Nephron progenitor cell (in vitro differentiated cells): Measurements from ENCODE around the gene TTL.

Experiments
- DNase-seq: peaks from one replicate; pipeline ENCODE4 v3.0.0; 2021
- H3K27ac Mint-ChIP-seq: 2 replicates; pipeline ENCODE4 v1.8.0; 2021; ENCODE audit warnings: mild to moderate bottlenecking, moderate library complexity, mixed read lengths
- H3K27me3 Mint-ChIP-seq: 2 replicates; pipeline ENCODE4 v1.8.0; 2021; ENCODE audit warnings: mild to moderate bottlenecking, low read depth, mixed read lengths; ENCODE audit not compliant: poor library complexity
- H3K36me3 Mint-ChIP-seq: 2 replicates; pipeline ENCODE4 v1.8.0; 2021; ENCODE audit warnings: low read depth, mixed read lengths
- H3K4me1 Mint-ChIP-seq: 2 replicates; pipeline ENCODE4 v1.8.0; 2021; ENCODE audit warnings: mixed read lengths
- H3K4me3 Mint-ChIP-seq: 2 replicates; pipeline ENCODE4 v1.8.0; 2021; ENCODE audit warnings: mild to moderate bottlenecking, moderate library complexity, mixed read lengths
- H3K9me3 Mint-ChIP-seq: 2 replicates; pipeline ENCODE4 v1.8.0; 2021; ENCODE audit warnings: mild to moderate bottlenecking, moderate library complexity, mixed read lengths
- TF ChIP-seq, protein P1 (sequence below): fragments of 200-600 bp; sonication (generic); IDR thresholded peaks from 2 replicates; pipeline ENCODE4 v1.5.0; 2021; ENCODE audit warnings: antibody characterized with exemption

Gene TTL

DNA sequence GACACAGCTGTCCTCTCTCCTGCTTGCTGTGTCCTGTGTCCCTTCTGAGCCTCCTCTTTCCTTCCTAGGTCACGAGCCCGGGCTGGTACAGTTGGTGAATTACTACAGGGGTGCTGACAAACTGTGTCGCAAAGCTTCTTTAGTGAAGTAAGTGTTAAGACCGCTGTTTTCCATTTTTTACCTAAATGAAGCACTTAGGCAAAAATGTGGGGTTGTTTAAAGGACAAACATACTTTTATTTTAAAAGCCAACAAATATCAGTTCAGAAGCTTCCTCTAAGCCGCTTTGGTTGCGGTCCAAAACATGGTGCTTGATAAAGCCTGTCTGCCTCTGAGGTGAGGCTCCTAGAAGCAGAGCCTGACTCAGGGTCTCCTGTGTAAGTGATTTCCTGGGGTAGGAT lies 3.9 kb downstream of the TTL start:
- Mint-ChIP-seq H3K4me3 (no peak overlapping the region), H3K27ac (no peak overlapping the region), H3K4me1 (peaks cover 21% of the 10 kb centered on the region), H3K36me3 (peaks cover 61% of the 10 kb centered on the region), H3K27me3 (no peaks in the 10 kb centered on the region), H3K9me3 (no peaks in the 10 kb centered on the region)
- DNase-seq: no peak
- TF ChIP-seq, protein P1, sequence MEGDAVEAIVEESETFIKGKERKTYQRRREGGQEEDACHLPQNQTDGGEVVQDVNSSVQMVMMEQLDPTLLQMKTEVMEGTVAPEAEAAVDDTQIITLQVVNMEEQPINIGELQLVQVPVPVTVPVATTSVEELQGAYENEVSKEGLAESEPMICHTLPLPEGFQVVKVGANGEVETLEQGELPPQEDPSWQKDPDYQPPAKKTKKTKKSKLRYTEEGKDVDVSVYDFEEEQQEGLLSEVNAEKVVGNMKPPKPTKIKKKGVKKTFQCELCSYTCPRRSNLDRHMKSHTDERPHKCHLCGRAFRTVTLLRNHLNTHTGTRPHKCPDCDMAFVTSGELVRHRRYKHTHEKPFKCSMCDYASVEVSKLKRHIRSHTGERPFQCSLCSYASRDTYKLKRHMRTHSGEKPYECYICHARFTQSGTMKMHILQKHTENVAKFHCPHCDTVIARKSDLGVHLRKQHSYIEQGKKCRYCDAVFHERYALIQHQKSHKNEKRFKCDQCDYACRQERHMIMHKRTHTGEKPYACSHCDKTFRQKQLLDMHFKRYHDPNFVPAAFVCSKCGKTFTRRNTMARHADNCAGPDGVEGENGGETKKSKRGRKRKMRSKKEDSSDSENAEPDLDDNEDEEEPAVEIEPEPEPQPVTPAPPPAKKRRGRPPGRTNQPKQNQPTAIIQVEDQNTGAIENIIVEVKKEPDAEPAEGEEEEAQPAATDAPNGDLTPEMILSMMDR: no peak

- no peak for DNase-seq
- peaks cover 14% of the 10 kb centered on the region for H3K4me1 Mint-ChIP-seq
- no peaks in the 10 kb centered on the region for H3K27me3 Mint-ChIP-seq
- H3K9me3 Mint-ChIP-seq: no peaks in the 10 kb centered on the region
- TF ChIP-seq, protein P1: no peak
- no peak overlapping the region for H3K27ac Mint-ChIP-seq
- H3K4me3 Mint-ChIP-seq: no peak overlapping the region
- H3K36me3 Mint-ChIP-seq: peaks cover 65% of the 10 kb centered on the region
Observed at GRCh38 chr2:112486895-112487294, 4.9 kb downstream of the TTL start.

- Mint-ChIP-seq H3K27me3 (no peaks in the 10 kb centered on the region), H3K9me3 (no peaks in the 10 kb centered on the region), H3K4me1 (peaks cover 14% of the 10 kb centered on the region), H3K27ac (no peak overlapping the region), H3K4me3 (no peak overlapping the region), H3K36me3 (peaks cover 66% of the 10 kb centered on the region)
- DNase-seq: no peak
- TF ChIP-seq, protein P1: no peak
Observed at GRCh38 chr2:112487444-112487961, 5.5 kb downstream of the TTL start.

- Mint-ChIP-seq H3K27ac (no peak overlapping the region), H3K27me3 (no peaks in the 10 kb centered on the region), H3K36me3 (peaks cover 69% of the 10 kb centered on the region), H3K9me3 (no peaks in the 10 kb centered on the region), H3K4me1 (peaks cover 9% of the 10 kb centered on the region), H3K4me3 (no peak overlapping the region)
- no peak for DNase-seq
- TF ChIP-seq, protein P1: no peak
Observed at GRCh38 chr2:112488201-112488600, 6.2 kb downstream of the TTL start.

DNA sequence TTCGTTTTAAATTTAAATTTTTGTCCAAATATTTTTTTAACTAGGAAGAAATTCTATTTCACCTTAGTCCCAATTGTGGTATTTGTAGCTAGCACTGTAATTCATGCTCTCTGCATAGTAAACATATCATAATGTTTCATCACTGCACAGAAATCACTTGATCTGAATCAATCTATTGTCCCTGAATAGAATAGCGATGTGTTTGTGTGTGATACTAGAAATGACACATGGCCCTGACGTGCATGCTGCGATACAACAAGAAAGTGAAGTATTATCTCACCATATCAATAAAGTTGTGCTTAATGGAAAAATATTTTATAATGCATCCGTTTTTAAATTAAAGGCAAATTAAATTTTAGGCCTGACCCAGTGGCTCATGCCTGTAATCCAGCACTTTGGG lies 10.0 kb downstream of the TTL start:
- TF ChIP-seq, protein P1: no peak
- Mint-ChIP-seq H3K4me3 (no peak overlapping the region), H3K9me3 (no peaks in the 10 kb centered on the region), H3K27ac (no peak overlapping the region), H3K27me3 (no peaks in the 10 kb centered on the region), H3K4me1 (no peaks in the 10 kb centered on the region), H3K36me3 (peaks cover 37% of the 10 kb centered on the region)
- DNase-seq: no peak

DNA sequence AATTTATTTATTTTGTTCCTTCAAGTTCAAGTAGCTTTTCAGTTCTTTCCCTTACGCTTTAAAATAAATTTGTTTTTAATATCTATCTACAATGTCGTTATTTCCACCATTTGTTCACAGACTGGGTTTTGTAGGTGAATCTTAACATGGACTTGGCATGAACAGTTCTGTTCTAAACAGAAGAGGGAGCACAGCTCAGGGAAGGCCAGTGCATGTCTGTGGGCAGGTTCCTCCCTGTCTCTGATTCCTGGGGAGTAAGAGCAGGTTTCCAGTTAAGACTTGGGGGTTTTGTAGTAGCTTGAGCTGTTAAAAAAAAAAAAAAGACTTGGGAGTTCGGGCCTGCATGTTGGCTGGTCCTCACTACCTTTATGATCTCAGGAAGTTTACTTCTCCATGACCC lies 11.1 kb downstream of the TTL start:
- no peak for DNase-seq
- TF ChIP-seq, protein P1: no peak
- Mint-ChIP-seq H3K36me3 (peaks cover 32% of the 10 kb centered on the region), H3K27ac (no peak overlapping the region), H3K4me1 (no peaks in the 10 kb centered on the region), H3K27me3 (no peaks in the 10 kb centered on the region), H3K9me3 (no peaks in the 10 kb centered on the region), H3K4me3 (peak overlapping the region; percentile 12)
